ENCODE measurements around the gene GOLGA6L2. TPM values are rescaled to one million over a fixed set of nuclear protein-coding genes. Genes with fewer than 3 reads are reported as not detected.
"Not testable (repeated sequence)": the region's sequence is repeated elsewhere in the genome, so short reads cannot be mapped to it uniquely, and the experiment has no call there.

Gene GOLGA6L2
- not detected in 2 replicates for total RNA-seq
- not detected for polyA plus RNA-seq (2012)

GRCh38 chr15:23447107-23447500 is at the start of gene GOLGA6L2:
TSS of gene GOLGA6L2 (minus strand) at chr15:23447243. CDS start at chr15:23447181, 62 bp downstream.
- DNase-seq (ENCODE audit: low read depth), result no peak

- DNase-seq (ENCODE audit: low read depth), result no peak
These were observed 37.8 kb upstream of the GOLGA6L2 start for GRCh38 chr15:23484870-23485269.

GRCh38 chr15:23483821-23484299 is 36.8 kb upstream of the GOLGA6L2 start:
- no peak for DNase-seq (ENCODE audit: low read depth)

- no peak for DNase-seq (ENCODE audit: low read depth)
These were observed 35.9 kb upstream of the GOLGA6L2 start for GRCh38 chr15:23482764-23483489.

- DNase-seq (ENCODE audit: low read depth), result no peak
These were observed 35.2 kb upstream of the GOLGA6L2 start for GRCh38 chr15:23482228-23482627.

GRCh38 chr15:23477920-23478319 is 30.9 kb upstream of the GOLGA6L2 start:
- no peak for DNase-seq (ENCODE audit: low read depth)

GRCh38 chr15:23472678-23473077 is 25.6 kb upstream of the GOLGA6L2 start:
- no peak for DNase-seq (ENCODE audit: low read depth)

GRCh38 chr15:23472033-23472432 is 25.0 kb upstream of the GOLGA6L2 start:
- DNase-seq (ENCODE audit: low read depth), result no peak

- peak; percentile 46 for DNase-seq (ENCODE audit: low read depth)
These were observed 20.1 kb upstream of the GOLGA6L2 start for GRCh38 chr15:23467110-23467600.

GRCh38 chr15:23457890-23458289 is 10.8 kb upstream of the GOLGA6L2 start:
- DNase-seq (ENCODE audit: low read depth), result no peak

- DNase-seq (ENCODE audit: low read depth), result no peak
These were observed 582 bp downstream of the GOLGA6L2 start for GRCh38 chr15:23446215-23447106.

GRCh38 chr15:23444269-23444668 is 2.8 kb downstream of the GOLGA6L2 start:
- no peak for DNase-seq (ENCODE audit: low read depth)

GRCh38 chr15:23441204-23441603 is 5.8 kb downstream of the GOLGA6L2 start:
- no peak for DNase-seq (ENCODE audit: low read depth)

- DNase-seq (ENCODE audit: low read depth), result no peak
These were observed 6.4 kb downstream of the GOLGA6L2 start for GRCh38 chr15:23440596-23440995.

GRCh38 chr15:23439513-23439912 is 7.5 kb downstream of the GOLGA6L2 start:
- no peak for DNase-seq (ENCODE audit: low read depth)

- no peak for DNase-seq (ENCODE audit: low read depth)
These were observed 8.1 kb downstream of the GOLGA6L2 start for GRCh38 chr15:23438816-23439466.

GRCh38 chr15:23437673-23438072 is 9.4 kb downstream of the GOLGA6L2 start:
- DNase-seq (ENCODE audit: low read depth), result no peak

GRCh38 chr15:23437146-23437545 is 9.9 kb downstream of the GOLGA6L2 start:
- no peak for DNase-seq (ENCODE audit: low read depth)

GRCh38 chr15:23436421-23436820 is 10.6 kb downstream of the GOLGA6L2 start:
- DNase-seq (ENCODE audit: low read depth), result no peak

- DNase-seq (ENCODE audit: low read depth), result not testable (repeated sequence)
These were observed 12.3 kb downstream of the GOLGA6L2 start for GRCh38 chr15:23434699-23435098.

- not testable (repeated sequence) for DNase-seq (ENCODE audit: low read depth)
These were observed 21.7 kb downstream of the GOLGA6L2 start for GRCh38 chr15:23425327-23425726.

Measured in myocyte (in vitro differentiated cells).